Keratinocyte (primary cell): ENCODE measurements around the gene PTGDS. TPM values are rescaled to one million over a fixed set of nuclear protein-coding genes. Genes with fewer than 3 reads are reported as not detected.

Experiments used
- DNase-seq: peaks from one replicate; pipeline ENCODE4 v3.0.0-alpha.2; 2011; ENCODE audit warnings: low read depth, missing footprints, low spot score
- FAIRE-seq: peaks from 2 replicates; lab custom pipeline; 2011; peaks lifted over from hg19 to GRCh38; lab: Jason Lieb, UNC
- H2AFZ ChIP-seq: 2 replicates; pipeline ENCODE4 v1.6.0; 2012; ENCODE audit warnings: low read length, control low read depth, inconsistent platforms; ENCODE audit not compliant: control insufficient read depth
- H3K27ac ChIP-seq: 2 replicates; pipeline ENCODE4 v1.5.1; 2011; ENCODE audit warnings: low read length; ENCODE audit not compliant: control insufficient read depth, insufficient read depth
- H3K27me3 ChIP-seq: 3 replicates; pipeline ENCODE4 v1.6.0; 2011; ENCODE audit warnings: low read length; ENCODE audit not compliant: control insufficient read depth, insufficient read depth; ENCODE audit errors: extremely low read depth
- H3K36me3 ChIP-seq, 2 experiments: 2 replicates in 1 of 2; 3 replicates in 1 of 2; pipeline ENCODE4 v1.5.1; 2011; ENCODE audit warnings: low read length in 2 of 2, mild to moderate bottlenecking in 1 of 2; ENCODE audit not compliant: control insufficient read depth in 2 of 2, insufficient read depth in 2 of 2; ENCODE audit errors: extremely low read depth in 1 of 2
- H3K4me1 ChIP-seq: 3 replicates; pipeline ENCODE4 v1.5.1; 2011; ENCODE audit warnings: low read length; ENCODE audit not compliant: control insufficient read depth, insufficient read depth; ENCODE audit errors: extremely low read depth
- H3K4me2 ChIP-seq: 3 replicates; pipeline ENCODE4 v1.6.0; 2011; ENCODE audit warnings: low read depth, low read length; ENCODE audit not compliant: control insufficient read depth, insufficient read depth; ENCODE audit errors: extremely low read depth
- H3K4me3 ChIP-seq, 3 experiments: fragments of 200-600 bp in 1 of 3; sonication (generic) in 1 of 3; 2 replicates in 2 of 3; 3 replicates in 1 of 3; pipeline ENCODE4 v1.5.1; 2011 to 2016; ENCODE audit warnings: low read length in 3 of 3, mild to moderate bottlenecking in 3 of 3, control low read depth in 2 of 3, inconsistent platforms in 1 of 3, low read depth in 1 of 3, mixed read lengths in 1 of 3, mixed run types in 1 of 3, moderate library complexity in 1 of 3; ENCODE audit not compliant: control insufficient read depth in 2 of 3, insufficient read depth in 2 of 3; ENCODE audit errors: extremely low read depth in 1 of 3
- H3K79me2 ChIP-seq: 2 replicates; pipeline ENCODE4 v1.6.0; 2012; ENCODE audit warnings: low read length; ENCODE audit not compliant: control insufficient read depth, insufficient read depth
- H3K9ac ChIP-seq: 3 replicates; pipeline ENCODE4 v1.6.0; 2011; ENCODE audit warnings: low read length; ENCODE audit not compliant: control insufficient read depth, insufficient read depth; ENCODE audit errors: extremely low read depth
- H3K9me1 ChIP-seq: 3 replicates; pipeline ENCODE4 v1.6.0; 2011; ENCODE audit warnings: low read length; ENCODE audit not compliant: control insufficient read depth, insufficient read depth; ENCODE audit errors: extremely low read depth
- H3K9me3 ChIP-seq: 2 replicates; pipeline ENCODE4 v1.5.1; 2012; ENCODE audit warnings: low read depth, low read length; ENCODE audit not compliant: control insufficient read depth
- H4K20me1 ChIP-seq: 3 replicates; pipeline ENCODE4 v1.6.0; 2011; ENCODE audit warnings: low read length; ENCODE audit not compliant: control insufficient read depth, insufficient read depth; ENCODE audit errors: extremely low read depth
- EZH2 ChIP-seq: IDR thresholded peaks from one replicate; pipeline ENCODE4 v1.6.1; 2012; ENCODE audit warnings: inconsistent platforms, mild to moderate bottlenecking, low read length, moderate library complexity
- dilution Hi-C: fragments of 300-500 bp; cut with MboI; formaldehyde crosslinking; loops from one replicate; pipeline ENCODE4 v1.7.0; 2020; ENCODE audit warnings: low sequenced_read_pairs; ENCODE audit not compliant: extremely low pct_ligation_motif_present
- polyA plus RNA-seq, 5 experiments: library from polyadenylated mRNA; depleted of rRNA in 3 of 5; stranded (reverse) in 3 of 5; stranded (forward) in 1 of 5; unstranded in 1 of 5; fragments of >200 nt; gene quantifications; 1 replicate in 1 of 5; 2 replicates in 3 of 5; 3 replicates in 1 of 5; pipeline versions ENCODE4 v1.2.1 to v1.2.3, GENCODE V29; 2011 to 2012; ENCODE audit warnings: missing spikeins in 2 of 5, low read depth in 1 of 5, low replicate concordance in 1 of 5
- TF ChIP-seq, protein P1 (sequence below), 3 experiments: IDR thresholded peaks in 1 of 3; conservative IDR thresholded peaks in 1 of 3; optimal IDR thresholded peaks in 1 of 3; 2 replicates in 2 of 3; 3 replicates in 1 of 3; pipeline versions ENCODE3 to v1.5.1; 2011; ENCODE audit warnings: low read length in 3 of 3, mild to moderate bottlenecking in 3 of 3, moderate library complexity in 2 of 3, control low read depth in 1 of 3, inconsistent platforms in 1 of 3; ENCODE audit not compliant: insufficient read depth in 2 of 3; ENCODE audit errors: extremely low read depth in 1 of 3

Gene PTGDS
- polyA plus RNA-seq, 1 donor (not counting 4 experiments of a cell fraction or from before 2014, with no cell fraction given): not detected

- no peak overlapping the region for H3K4me3 ChIP-seq
- no peak for DNase-seq
- no peak overlapping the region for H3K4me2 ChIP-seq
- FAIRE-seq: no peak
- no peak overlapping the region for H3K27ac ChIP-seq
- no peaks in the 10 kb centered on the region for H3K79me2 ChIP-seq
- no peak overlapping the region for H3K9ac ChIP-seq
- H2AFZ ChIP-seq: no peak overlapping the region
- no peaks in the 10 kb centered on the region for H3K27me3 ChIP-seq
- H3K9me1 ChIP-seq: no peaks in the 10 kb centered on the region
- H3K9me3 ChIP-seq: no peaks in the 10 kb centered on the region
- no peaks in the 10 kb centered on the region for H3K4me1 ChIP-seq
- dilution Hi-C loops: no loop called here
- no peaks in the 10 kb centered on the region for H3K36me3 ChIP-seq
- H4K20me1 ChIP-seq: no peaks in the 10 kb centered on the region
- TF ChIP-seq EZH2: no peak
- TF ChIP-seq, protein P1, sequence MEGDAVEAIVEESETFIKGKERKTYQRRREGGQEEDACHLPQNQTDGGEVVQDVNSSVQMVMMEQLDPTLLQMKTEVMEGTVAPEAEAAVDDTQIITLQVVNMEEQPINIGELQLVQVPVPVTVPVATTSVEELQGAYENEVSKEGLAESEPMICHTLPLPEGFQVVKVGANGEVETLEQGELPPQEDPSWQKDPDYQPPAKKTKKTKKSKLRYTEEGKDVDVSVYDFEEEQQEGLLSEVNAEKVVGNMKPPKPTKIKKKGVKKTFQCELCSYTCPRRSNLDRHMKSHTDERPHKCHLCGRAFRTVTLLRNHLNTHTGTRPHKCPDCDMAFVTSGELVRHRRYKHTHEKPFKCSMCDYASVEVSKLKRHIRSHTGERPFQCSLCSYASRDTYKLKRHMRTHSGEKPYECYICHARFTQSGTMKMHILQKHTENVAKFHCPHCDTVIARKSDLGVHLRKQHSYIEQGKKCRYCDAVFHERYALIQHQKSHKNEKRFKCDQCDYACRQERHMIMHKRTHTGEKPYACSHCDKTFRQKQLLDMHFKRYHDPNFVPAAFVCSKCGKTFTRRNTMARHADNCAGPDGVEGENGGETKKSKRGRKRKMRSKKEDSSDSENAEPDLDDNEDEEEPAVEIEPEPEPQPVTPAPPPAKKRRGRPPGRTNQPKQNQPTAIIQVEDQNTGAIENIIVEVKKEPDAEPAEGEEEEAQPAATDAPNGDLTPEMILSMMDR (optimal IDR thresholded peaks at IDR 0.05 in 1 of 3, IDR thresholded peaks at IDR 0.05 in 1 of 3, conservative IDR thresholded peaks at IDR 0.05 in 1 of 3; ENCODE audit: extremely low read depth in 1 of 3, insufficient read depth in 2 of 3, low read length in 3 of 3): no peak
Observed at GRCh38 chr9:137017071-137017470, 39.8 kb downstream of the PTGDS start.

- Histone ChIP-seq H3K9me3 (no peaks in the 10 kb centered on the region), H3K27ac (no peak overlapping the region), H4K20me1 (no peaks in the 10 kb centered on the region), H2AFZ (no peak overlapping the region), H3K9ac (no peak overlapping the region), H3K79me2 (no peaks in the 10 kb centered on the region), H3K36me3 (no peaks in the 10 kb centered on the region), H3K4me2 (no peak overlapping the region), H3K4me3 (no peak overlapping the region), H3K27me3 (no peaks in the 10 kb centered on the region), H3K9me1 (no peaks in the 10 kb centered on the region), H3K4me1 (no peaks in the 10 kb centered on the region)
- DNase-seq (no peak), FAIRE-seq (no peak)
- dilution Hi-C loops: no loop called here
- TF ChIP-seq, protein P1 (optimal IDR thresholded peaks at IDR 0.05 in 1 of 3, IDR thresholded peaks at IDR 0.05 in 1 of 3, conservative IDR thresholded peaks at IDR 0.05 in 1 of 3; ENCODE audit: extremely low read depth in 1 of 3, insufficient read depth in 2 of 3, low read length in 3 of 3): no peak
- TF ChIP-seq EZH2: no peak
Observed at GRCh38 chr9:137017791-137018497, 40.6 kb downstream of the PTGDS start.
